Measurements from ENCODE around the gene STPG2. TPM values are rescaled to one million over a fixed set of nuclear protein-coding genes. Genes with fewer than 3 reads are reported as not detected.

STPG2 gene
- total RNA-seq, 4 donors from 2014 or later, result 0.22 to 1.7 (median 1.1) TPM; not detected in 1

DNA sequence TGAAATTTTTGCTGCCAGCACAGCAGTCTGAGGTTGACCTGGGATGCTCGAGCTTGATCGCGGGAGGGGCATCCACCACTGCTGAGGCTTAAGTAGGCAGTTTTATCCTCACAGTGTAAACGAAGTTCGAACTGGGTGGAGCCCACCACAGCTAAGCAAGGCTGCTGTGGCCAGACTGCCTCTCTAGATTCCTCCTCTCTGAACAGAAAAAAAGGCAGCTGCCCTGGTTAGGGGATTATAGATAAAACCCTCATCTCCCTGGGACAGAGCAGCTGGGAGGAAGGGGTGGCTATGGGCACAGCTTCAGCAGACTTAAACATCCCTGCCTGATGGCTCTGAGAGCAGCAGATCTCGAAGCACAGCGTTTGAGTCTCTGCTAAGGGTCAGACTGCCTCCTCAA is 314.6 kb downstream of the STPG2 start:
- TF ChIP-seq, protein P1, sequence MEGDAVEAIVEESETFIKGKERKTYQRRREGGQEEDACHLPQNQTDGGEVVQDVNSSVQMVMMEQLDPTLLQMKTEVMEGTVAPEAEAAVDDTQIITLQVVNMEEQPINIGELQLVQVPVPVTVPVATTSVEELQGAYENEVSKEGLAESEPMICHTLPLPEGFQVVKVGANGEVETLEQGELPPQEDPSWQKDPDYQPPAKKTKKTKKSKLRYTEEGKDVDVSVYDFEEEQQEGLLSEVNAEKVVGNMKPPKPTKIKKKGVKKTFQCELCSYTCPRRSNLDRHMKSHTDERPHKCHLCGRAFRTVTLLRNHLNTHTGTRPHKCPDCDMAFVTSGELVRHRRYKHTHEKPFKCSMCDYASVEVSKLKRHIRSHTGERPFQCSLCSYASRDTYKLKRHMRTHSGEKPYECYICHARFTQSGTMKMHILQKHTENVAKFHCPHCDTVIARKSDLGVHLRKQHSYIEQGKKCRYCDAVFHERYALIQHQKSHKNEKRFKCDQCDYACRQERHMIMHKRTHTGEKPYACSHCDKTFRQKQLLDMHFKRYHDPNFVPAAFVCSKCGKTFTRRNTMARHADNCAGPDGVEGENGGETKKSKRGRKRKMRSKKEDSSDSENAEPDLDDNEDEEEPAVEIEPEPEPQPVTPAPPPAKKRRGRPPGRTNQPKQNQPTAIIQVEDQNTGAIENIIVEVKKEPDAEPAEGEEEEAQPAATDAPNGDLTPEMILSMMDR (IDR thresholded peaks at IDR 0.05; ENCODE audit: low read depth), result no peak

DNA sequence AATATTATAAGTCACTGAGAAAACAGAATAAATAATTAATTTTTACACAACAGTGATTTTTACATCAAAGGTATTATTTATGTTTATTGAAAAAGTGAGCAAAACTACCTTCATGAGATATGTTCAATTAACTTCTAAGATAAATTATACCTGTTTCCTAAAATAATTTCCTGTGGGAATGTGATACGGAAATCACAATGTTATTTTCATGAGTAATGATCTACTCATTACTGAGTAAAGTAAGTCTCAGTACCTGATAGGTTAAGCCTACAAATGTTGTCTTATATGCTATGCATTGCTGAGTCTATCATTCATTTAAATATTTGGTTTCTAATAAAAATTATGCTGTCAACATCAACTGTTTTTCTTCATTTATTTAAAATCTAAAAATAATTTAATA is 324.0 kb downstream of the STPG2 start:
- TF ChIP-seq, protein P1 (IDR thresholded peaks at IDR 0.05; ENCODE audit: low read depth), result no peak

DNA sequence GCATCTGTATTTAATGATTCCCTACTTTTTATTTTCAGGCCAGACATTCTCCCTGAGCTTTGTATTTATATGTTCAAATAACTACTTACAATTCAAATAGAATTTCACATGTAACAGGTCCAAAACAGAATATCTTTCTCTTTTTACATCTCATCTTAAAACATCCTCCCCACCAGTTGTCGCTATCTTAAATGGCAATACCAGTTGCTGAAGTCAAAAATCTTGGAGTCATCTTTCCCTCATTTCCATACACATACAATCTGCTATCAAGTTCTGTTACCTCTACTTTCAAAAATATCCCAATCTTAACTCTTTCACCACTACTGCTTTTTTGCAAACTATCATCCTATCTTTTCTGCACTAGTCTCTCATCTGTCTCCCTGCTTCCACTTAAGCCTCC is 330.5 kb downstream of the STPG2 start:
- TF ChIP-seq, protein P1 (IDR thresholded peaks at IDR 0.05; ENCODE audit: low read depth), result no peak

DNA sequence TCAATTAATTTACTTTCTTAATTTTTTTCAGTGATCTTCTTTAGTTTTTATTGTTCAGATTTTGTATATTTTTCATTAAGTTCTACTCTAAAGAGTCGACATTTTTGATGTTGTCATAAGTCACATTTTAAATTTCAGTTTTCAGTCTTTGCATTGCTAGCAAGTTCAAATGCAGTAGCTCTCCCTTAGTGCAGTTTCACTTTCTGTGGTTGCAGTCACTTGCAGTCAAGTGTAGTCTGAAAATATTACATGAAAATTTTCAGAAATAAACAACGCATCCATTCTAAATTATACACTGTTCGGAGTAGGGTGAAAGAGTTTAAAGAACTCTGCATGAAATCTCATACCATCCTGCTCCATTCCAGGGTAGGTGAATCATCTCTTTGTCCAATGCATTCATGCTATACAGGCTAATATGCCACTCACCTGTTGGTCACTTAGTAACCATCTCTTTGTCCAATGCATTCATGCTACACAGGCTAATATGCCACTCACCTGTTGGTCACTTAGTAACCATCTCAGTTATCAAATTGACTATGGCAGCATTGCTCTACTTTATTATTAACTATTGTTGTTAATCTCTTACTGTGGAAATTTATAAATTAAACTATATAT is 356.9 kb downstream of the STPG2 start:
- TF ChIP-seq, protein P1 (IDR thresholded peaks at IDR 0.05; ENCODE audit: low read depth), result no peak

DNA sequence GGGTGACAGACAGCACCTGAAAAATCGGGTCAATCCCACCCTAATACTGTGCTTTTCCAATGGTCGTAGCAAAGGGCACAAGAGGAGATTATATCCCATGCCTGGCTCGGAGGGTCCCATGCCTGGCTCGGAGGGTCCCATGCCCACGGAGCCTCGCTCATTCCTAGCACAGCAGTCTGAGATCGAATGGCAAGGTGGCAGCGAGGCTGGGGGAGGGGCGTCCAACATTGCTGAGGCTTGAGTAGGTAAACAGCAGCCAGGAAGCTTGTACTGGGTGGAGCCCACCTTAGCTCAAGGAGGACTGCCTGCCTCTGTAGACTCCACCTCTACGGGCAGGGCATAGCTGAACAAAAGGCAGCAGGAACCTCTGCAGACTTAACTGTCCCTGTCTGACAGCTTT is 365.1 kb downstream of the STPG2 start:
- TF ChIP-seq, protein P1 (IDR thresholded peaks at IDR 0.05; ENCODE audit: low read depth), result no peak

DNA sequence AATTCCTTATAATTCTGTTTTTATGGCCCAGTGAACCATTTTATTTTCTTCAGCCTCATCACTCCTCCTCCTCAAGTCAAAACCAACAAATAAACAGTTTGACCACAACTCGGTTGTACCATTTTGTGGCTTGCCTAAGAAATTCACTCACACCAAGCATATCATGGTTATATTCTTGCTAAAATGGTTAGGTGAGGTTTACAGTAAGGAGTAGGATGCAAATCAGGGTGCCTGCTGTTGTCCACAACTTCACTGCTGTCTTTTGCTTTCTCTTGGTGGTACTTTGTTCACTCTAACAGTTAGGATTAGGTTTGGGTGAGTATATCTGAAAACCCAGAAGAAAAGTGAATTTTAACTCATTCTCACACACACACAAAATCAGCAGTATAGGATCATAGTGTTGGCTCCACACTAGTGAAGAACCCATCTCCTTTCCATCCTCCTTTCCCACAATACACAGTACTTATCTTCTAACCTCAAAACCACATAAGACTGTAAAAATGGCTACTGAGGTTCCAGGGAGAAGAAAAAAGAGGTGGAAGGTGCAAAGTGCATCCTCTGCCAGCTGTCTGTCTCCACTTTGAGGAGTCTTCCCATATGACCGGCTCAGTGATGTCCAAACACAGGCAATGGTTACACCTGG is 368.8 kb downstream of the STPG2 start:
- TF ChIP-seq, protein P1 (IDR thresholded peaks at IDR 0.05; ENCODE audit: low read depth), result no peak

DNA sequence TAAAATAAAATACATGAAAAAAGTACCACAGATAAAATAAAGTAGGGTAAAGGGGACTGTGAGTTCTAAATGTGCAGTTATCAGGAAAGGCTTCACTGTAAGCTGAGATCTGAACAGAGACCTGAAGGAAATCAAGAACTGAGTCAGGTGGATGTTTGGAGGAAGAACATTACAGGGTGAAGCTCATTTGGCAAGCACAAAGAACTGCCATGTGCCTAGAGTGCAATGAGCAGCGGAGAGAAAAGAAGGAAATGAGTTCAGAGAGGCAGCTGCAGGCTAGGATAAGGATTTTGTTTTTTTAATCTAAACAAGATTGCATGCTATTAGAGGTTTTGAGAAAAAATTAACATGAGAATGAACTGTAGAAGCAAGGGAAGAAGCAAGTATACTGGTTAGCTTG is 373.1 kb downstream of the STPG2 start:
- TF ChIP-seq, protein P1 (IDR thresholded peaks at IDR 0.05; ENCODE audit: low read depth), result no peak
